WTC11 (cell line): Measurements from ENCODE around the gene KCND3. TPM values are rescaled to one million over a fixed set of nuclear protein-coding genes. Genes with fewer than 3 reads are reported as not detected.

ENCODE experiments used
- ATAC-seq: fragments of 200-7000 bp; cut with Tn5 transposase; 2 replicates; pipeline ENCODE4 v1.10.0; 2021; ENCODE audit warnings: mild to moderate bottlenecking, moderate library complexity
- CTCF ChIA-PET: fragments of 300-600 bp; sonication (Branson Sonifier 250); formaldehyde crosslinking; loops from one replicate; lab custom pipeline; 2021; ENCODE audit warnings: antibody characterized with exemption; lab: Charles Lee
- POLR2A ChIA-PET: fragments of 350-600 bp; sonication (Branson Sonifier 250); formaldehyde crosslinking; loops from one replicate; lab custom pipeline; 2021; ENCODE audit warnings: antibody characterized with exemption; lab: Charles Lee
- DNase-seq: peaks from one replicate; pipeline ENCODE4 v3.0.0; 2021; ENCODE audit warnings: low spot score
- H3K27ac Mint-ChIP-seq: 2 replicates; pipeline ENCODE4 v1.8.0; 2021; ENCODE audit warnings: mixed read lengths
- H3K27me3 Mint-ChIP-seq: 2 replicates; pipeline ENCODE4 v1.8.0; 2021; ENCODE audit warnings: low read depth, mild to moderate bottlenecking, moderate library complexity, mixed read lengths
- H3K36me3 Mint-ChIP-seq: 2 replicates; pipeline ENCODE4 v1.8.0; 2021; ENCODE audit warnings: mixed read lengths
- H3K4me1 Mint-ChIP-seq: 2 replicates; pipeline ENCODE4 v1.8.0; 2022; ENCODE audit warnings: mixed read lengths
- H3K4me3 Mint-ChIP-seq: 2 replicates; pipeline ENCODE4 v1.8.0; 2021; ENCODE audit warnings: mild to moderate bottlenecking, moderate library complexity, mixed read lengths
- H3K9me3 Mint-ChIP-seq: 2 replicates; pipeline ENCODE4 v1.8.0; 2021; ENCODE audit warnings: mixed read lengths
- AFF4 ChIP-seq: sonication (generic); formaldehyde crosslinking; IDR thresholded peaks from 2 replicates; pipeline ENCODE4 v1.8.1; 2023; ENCODE audit warnings: mild to moderate bottlenecking, missing genetic modification reagents, borderline replicate concordance
- AR ChIP-seq: fragments of 250-450 bp; sonication (Bioruptor Pico); IDR thresholded peaks from 2 replicates; pipeline ENCODE4 v1.9.0; 2021; ENCODE audit warnings: mild to moderate bottlenecking
- ARID4B ChIP-seq: sonication (generic); formaldehyde crosslinking; IDR thresholded peaks from 2 replicates; pipeline ENCODE4 v1.8.0; 2023; ENCODE audit warnings: missing genetic modification reagents, mild to moderate bottlenecking, borderline replicate concordance
- E2F1 ChIP-seq: sonication (generic); formaldehyde crosslinking; IDR thresholded peaks from 2 replicates; pipeline ENCODE4 v1.8.0; 2022; ENCODE audit warnings: mild to moderate bottlenecking, missing genetic modification reagents
- E2F4 ChIP-seq: sonication (generic); formaldehyde crosslinking; IDR thresholded peaks from 2 replicates; pipeline ENCODE4 v1.8.1; 2022; ENCODE audit warnings: low read depth, mild to moderate bottlenecking, moderate library complexity, missing genetic modification reagents, borderline replicate concordance
- ESRRA ChIP-seq: sonication (generic); formaldehyde crosslinking; IDR thresholded peaks from 2 replicates; pipeline ENCODE4 v1.8.1; 2022; ENCODE audit warnings: mild to moderate bottlenecking, missing genetic modification reagents, borderline replicate concordance
- FOXP4 ChIP-seq: sonication (generic); formaldehyde crosslinking; IDR thresholded peaks from 2 replicates; pipeline ENCODE4 v1.8.0; 2022; ENCODE audit warnings: mild to moderate bottlenecking, missing genetic modification reagents
- HMGXB4 ChIP-seq: sonication (generic); formaldehyde crosslinking; IDR thresholded peaks from 2 replicates; pipeline ENCODE4 v1.8.1; 2023; ENCODE audit warnings: mild to moderate bottlenecking, moderate library complexity, missing genetic modification reagents
- JAZF1 ChIP-seq: fragments of 250-450 bp; sonication (Bioruptor Pico); IDR thresholded peaks from 2 replicates; pipeline ENCODE4 v1.9.0; 2021; ENCODE audit warnings: moderate library complexity, mild to moderate bottlenecking, inconsistent platforms
- NR3C1 ChIP-seq: sonication (generic); formaldehyde crosslinking; conservative IDR thresholded peaks from 2 replicates; pipeline ENCODE4 v1.8.1; 2023; ENCODE audit warnings: low read depth, mild to moderate bottlenecking, missing genetic modification reagents
- ZMAT4 ChIP-seq: fragments of 250-450 bp; sonication (Bioruptor Pico); IDR thresholded peaks from 2 replicates; pipeline ENCODE4 v1.9.0; 2021; ENCODE audit warnings: mild to moderate bottlenecking
- ZNF232 ChIP-seq: sonication (generic); formaldehyde crosslinking; IDR thresholded peaks from 2 replicates; pipeline ENCODE4 v1.8.0; 2022; ENCODE audit warnings: mild to moderate bottlenecking, missing genetic modification reagents
- ZNF423 ChIP-seq: fragments of 250-450 bp; sonication (Bioruptor Pico); IDR thresholded peaks from 2 replicates; pipeline ENCODE4 v2.1.2; 2022; ENCODE audit warnings: mild to moderate bottlenecking, moderate library complexity
- ZNF512 ChIP-seq: sonication (generic); formaldehyde crosslinking; IDR thresholded peaks from 2 replicates; pipeline ENCODE4 v1.8.1; 2022; ENCODE audit warnings: missing genetic modification reagents, borderline replicate concordance
- total RNA-seq: library from RNA; stranded (reverse); gene quantifications from 3 replicates; pipeline ENCODE4 v1.2.3, GENCODE V29; 2021

The KCND3 gene
- total RNA-seq, 1 experiment from 2014 or later = 0.35 TPM

- TF ChIP-seq ESRRA (CRISPR knock-in tag) (no peak), AFF4 (CRISPR knock-in tag) (no peak), ZMAT4 (CRISPR knock-in tag) (no peak), AR (CRISPR knock-in tag) (no peak), E2F1 (CRISPR knock-in tag) (no peak), ZNF423 (CRISPR knock-in tag) (no peak)
Measured at GRCh38 chr1:111967886-111968285, 21.6 kb downstream of the KCND3 start (continued).

GRCh38 chr1:111967067-111967690 is 22.3 kb downstream of the KCND3 start:
- Mint-ChIP-seq H3K4me1 (peaks cover 21% of the 10 kb centered on the region), H3K27me3 (no peaks in the 10 kb centered on the region; the same call in 1 of the 2 replicates)
- TF ChIP-seq ZNF232 (no peak), JAZF1 (no peak), E2F4 (no peak), FOXP4 (no peak), ZNF512 (CRISPR knock-in tag) (no peak), ARID4B (CRISPR knock-in tag) (no peak), NR3C1 (CRISPR knock-in tag) (no peak), HMGXB4 (CRISPR knock-in tag) (no peak)

More at GRCh38 chr1:111967067-111967690, 22.3 kb downstream of the KCND3 start:
- Mint-ChIP-seq H3K9me3 (no peaks in the 10 kb centered on the region), H3K36me3 (no peaks in the 10 kb centered on the region), H3K27ac (no peak overlapping the region), H3K4me3 (no peak overlapping the region)
- POLR2A ChIA-PET = interaction anchor here (0.6 kb wide), 1 partner anchor 45 kb away, joined by 4 read pairs; no protein-coding TSS in a partner anchor
- ATAC-seq (no peak), DNase-seq (no peak)
- CTCF ChIA-PET = interaction anchor here (0.6 to 1.0 kb wide), 8 partner anchors 16 to 1543 kb away, joined by 3 to 4 read pairs (median 3); no protein-coding TSS in a partner anchor
